RCC 7860 (cell line): Measurements from ENCODE around the gene MT1E.
A peak's percentile ranks its signal among the peaks of the same experiment; 100 is the strongest.
"Not testable (repeated sequence)": the region's sequence is repeated elsewhere in the genome, so short reads cannot be mapped to it uniquely, and the experiment has no call there.

Experiments used
- DNase-seq: peaks from one replicate; pipeline ENCODE4 v3.0.0-alpha.2; 2015; ENCODE audit warnings: low spot score
- FAIRE-seq: peaks from 2 replicates; lab custom pipeline; 2012; peaks lifted over from hg19 to GRCh38; lab: Jason Lieb, UNC

MT1E gene

DNA sequence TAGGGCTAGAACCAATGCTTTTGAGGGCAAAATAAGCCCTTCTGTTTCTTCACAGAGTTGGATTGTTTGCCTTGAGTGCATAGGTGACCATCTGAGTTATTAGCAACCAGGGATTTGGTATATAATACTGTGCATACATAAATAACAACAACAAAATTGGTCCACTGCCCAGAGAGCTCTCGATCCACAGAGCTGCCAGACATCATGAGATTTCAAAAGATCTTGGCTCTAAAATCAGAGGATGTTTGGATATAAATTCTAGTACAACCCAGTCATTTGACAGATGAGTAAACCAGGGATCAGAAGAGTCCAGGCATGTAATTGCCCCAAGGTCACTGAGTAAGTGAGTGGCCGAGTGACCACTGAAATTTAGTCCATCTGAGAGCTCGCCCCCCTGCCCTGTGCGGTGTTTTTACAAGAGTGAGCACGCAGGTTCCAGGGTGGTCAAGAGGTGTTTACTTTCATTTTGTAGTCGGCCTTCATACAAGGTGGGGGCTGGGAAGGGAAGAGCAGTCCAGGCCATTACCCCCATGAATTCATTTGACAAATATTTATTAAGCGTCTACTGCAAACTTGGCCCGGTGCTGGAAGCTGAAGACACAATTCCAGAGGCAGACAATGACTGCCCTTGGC, 19.0 kb upstream of the MT1E start:
- peak; percentile 90 for DNase-seq

DNA sequence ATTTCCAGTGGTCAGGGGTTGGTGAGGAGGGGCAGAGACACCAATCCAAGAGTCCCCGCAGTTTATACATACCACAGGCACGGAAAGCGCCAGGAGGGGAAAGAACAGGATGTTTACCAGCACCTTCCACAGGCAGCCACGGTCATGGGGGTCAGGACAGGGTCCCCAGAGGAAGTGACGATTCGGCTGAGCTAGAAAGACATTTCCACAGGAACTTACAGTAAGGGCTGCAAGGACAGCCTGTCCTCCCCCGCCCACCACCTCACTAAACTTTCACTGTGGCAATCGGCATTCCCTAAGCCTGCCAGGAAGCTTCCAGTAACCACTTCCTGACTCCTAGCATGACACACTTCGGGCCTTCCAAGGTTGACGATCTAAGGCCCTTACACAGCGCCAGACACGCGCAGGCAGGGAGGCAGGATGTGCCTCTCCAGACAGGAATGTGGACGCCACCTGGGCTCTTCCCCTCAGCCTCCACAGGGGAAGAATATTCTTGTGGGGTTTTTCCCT, 18.4 kb upstream of the MT1E start:
- DNase-seq = peak; percentile 99
- peak; percentile 86 for FAIRE-seq

More for the DNA sequence above, 19.0 kb upstream of the MT1E start:
- FAIRE-seq = peak; percentile 76

DNA sequence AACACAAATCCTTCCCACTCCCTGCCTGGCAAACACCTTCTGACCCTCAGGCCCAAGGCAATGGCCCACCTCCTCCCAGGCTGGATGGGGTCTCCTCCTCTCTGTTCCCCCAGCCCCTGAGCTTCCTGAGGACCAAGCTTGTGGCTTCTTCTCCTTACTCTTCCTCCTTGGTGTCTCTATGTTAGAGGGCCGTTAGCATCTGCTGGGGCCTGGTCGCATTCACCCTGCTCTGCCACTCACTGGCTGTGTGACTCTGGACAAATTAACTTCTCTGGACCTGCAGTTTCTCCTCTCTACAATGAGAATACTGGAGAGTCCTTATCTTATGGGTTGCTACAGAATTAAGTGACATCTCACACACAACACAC, 17.9 kb upstream of the MT1E start:
- DNase-seq (no peak), FAIRE-seq (no peak)

DNA sequence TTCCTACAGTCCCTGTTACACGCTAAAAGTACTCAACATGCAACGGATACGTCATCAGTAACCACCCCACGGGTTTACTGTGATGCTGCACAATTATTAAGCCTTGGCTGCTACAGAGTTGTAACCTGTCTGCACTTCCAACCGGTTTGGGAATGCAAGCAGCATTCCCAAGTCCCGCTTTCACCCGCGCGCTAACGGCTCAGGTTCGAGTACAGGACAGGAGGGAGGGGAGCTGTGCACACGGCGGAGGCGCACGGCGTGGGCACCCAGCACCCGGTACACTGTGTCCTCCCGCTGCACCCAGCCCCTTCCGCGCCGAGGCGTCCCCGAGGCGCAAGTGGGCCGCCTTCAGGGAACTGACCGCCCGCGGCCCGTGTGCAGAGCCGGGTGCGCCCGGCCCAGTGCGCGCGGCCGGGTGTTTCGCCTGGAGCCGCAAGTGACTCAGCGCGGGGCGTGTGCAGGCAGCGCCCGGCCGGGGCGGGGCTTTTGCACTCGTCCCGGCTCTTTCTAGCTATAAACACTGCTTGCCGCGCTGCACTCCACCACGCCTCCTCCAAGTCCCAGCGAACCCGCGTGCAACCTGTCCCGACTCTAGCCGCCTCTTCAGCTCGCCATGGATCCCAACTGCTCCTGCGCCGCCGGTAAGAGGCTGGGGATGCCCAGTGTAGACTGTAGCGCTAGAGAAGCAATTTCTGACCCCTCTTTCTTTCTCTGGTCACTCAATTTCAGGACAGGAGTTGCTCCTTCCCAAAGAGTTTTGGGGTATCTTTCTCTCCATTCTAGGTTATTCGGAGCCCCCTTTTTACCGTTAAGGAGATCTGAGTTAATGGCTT, 17.3 kb upstream of the MT1E start, which contains the start of gene MT2A:
MT2A (plus strand) TSS at position 542 of the 833 bp plus-strand sequence; CDS start at position 614, 72 bp downstream.
- FAIRE-seq (no peak), DNase-seq (peak; percentile 95)

DNA sequence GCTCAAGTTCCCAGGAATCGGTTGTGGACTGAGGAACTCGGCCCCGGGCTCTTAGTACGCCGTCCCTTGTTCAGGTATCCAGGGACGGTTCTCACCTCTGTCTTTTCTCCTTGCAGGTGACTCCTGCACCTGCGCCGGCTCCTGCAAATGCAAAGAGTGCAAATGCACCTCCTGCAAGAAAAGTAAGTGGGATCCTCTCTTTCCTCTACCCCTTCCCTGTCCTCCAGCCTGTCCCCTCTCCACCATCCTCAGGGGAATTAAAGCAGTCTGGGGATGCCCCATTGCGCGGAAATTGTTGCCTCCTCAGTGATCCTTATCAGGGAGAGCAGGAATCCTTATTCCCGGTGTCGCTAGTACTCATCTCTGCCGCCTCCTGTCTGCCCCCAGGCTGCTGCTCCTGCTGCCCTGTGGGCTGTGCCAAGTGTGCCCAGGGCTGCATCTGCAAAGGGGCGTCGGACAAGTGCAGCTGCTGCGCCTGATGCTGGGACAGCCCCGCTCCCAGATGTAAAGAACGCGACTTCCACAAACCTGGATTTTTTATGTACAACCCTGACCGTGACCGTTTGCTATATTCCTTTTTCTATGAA, 16.6 kb upstream of the MT1E start:
- no peak for DNase-seq
- FAIRE-seq = no peak

DNA sequence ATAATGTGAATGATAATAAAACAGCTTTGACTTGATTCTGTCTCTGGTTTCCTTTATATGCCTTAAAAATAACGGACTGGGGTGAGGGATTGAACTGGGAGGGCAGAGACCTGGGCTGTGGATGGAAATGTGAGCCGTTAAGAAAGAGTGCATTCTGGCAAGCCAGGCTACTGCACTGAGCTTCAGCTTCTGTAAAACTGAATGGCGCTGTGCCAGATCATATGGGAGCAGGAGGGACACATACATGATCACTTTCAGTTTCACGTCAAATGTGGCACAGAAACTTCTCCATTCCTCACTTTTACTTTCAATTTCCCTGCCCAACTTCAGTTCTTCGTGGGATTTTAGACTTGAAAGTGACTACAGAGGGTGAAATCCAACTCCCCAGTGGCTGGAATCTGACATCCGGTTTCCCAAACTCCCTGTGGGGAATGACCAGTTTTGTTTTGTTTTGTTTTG, 16.1 kb upstream of the MT1E start:
- DNase-seq = peak; percentile 77

DNA sequence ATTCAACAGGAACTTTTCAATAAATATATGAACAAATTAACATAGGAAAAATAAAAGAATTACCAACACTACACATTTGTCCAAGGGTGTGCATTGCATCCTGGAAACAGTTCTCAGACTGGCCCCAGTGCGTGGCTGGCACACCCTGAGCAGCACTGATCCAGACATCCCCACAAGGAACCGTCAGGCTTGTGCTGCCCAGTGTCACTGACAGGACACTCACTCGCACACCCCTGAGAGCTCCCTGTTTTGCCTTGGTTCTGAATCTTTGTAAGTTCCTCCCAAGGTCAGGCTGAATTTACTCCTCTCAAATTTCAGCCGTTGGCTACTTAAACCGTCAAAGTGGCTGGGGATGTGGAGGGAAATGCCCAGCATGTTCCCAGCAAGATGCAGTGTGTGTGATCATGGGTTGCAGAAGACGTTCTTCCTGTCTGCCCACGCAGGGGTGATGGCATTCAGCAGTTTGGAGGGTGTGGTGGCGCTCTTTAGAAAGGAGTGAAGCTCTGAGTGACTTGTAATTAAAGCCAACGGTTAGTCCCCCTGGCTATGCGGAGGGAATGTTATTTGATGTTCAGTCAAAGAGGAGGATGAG, 15.5 kb upstream of the MT1E start:
- FAIRE-seq (no peak), DNase-seq (peak; percentile 88)

More for the DNA sequence above, 16.1 kb upstream of the MT1E start:
- FAIRE-seq = peak; percentile 46

DNA sequence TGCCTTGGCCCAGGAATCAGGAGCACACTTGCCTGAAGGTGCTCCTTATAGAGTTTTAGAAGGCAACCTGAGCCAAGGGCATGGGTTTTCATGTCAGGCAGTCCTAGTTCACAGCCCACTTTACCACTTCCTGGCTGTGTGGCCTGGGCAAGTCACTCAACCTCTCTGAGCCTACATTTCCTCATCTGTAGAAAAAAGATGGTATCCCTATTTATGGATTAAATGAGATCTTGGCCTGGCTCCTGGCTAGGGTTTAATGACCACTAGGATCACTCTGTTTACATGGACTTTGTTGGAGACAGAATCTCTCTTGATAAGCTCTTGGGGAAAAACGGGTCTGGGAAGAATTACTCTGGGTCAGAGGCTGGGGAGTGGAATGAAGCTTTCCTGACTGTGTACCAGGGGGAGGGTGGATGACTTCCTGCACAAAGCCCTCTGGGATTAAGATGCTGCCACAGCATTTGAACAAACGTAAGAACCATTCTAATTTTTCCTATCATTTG, 14.9 kb upstream of the MT1E start:
- peak; percentile 12 for DNase-seq
- no peak for FAIRE-seq

DNA sequence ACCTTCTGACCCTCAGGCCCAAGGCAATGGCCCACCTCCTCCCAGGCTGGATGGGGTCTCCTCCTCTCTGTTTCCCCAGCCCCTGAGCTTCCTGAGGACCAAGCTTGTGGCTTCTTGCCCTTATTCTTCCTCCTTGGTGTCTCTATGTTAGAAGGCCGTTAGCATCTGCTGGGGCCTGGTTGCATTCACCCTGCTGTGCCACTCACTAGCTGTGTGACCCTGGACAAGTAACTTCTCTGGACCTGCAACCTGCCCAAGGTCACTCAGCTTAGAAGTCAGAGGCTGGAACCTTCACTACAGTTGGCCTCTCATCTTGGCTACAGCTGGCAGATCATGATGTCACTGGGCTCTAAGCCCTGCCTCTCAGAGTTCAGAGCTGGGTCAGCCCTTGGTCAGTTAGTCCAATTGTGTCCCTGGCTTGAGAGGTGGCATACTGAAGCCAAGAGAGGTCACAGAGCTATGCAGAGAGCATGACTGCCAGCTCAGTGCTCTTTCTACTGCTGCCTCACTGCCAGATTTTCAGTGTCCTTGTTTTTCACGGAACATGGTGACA, 14.2 kb upstream of the MT1E start:
- DNase-seq (peak; percentile 95), FAIRE-seq (peak; percentile 85)

DNA sequence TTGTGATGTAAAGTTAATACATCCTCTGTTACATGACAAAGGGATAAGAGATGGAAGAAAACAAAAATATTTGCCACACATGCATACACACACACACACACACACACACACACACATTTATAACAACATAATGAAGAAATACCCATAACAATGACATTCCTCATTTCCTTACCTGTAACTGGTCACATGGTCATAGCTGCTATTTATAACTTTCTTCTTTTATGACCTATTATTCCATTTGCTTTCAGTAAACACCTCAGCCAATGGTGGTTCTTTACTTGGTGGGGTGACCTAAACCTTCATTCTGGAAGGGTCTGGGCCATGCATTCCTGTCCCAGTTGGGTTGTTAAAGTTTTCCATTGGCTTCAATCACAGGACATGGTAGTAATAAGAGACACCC, 11.9 kb upstream of the MT1E start:
- no peak for DNase-seq
- no peak for FAIRE-seq

DNA sequence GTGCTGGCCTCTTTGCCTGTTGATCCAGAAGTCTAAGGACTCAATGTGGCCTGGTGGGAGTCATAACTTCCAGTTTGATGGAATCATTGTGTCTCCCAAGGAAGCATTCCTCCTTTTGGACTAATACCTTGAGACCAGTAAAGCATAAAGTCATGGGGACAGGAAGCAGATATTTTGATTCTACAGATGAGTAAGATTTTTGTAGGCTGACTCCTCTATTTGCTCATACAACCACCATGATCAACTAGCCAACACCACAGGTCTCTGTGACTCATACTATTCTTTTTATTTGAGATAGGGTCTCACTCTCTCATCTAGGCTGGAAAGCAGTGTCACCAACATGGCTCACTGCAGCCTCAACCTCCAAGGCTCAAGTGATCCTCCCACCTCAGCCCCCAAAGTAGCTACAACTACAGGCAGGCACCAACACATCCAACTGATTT, 11.0 kb upstream of the MT1E start:
- peak; percentile 95 for FAIRE-seq

DNA sequence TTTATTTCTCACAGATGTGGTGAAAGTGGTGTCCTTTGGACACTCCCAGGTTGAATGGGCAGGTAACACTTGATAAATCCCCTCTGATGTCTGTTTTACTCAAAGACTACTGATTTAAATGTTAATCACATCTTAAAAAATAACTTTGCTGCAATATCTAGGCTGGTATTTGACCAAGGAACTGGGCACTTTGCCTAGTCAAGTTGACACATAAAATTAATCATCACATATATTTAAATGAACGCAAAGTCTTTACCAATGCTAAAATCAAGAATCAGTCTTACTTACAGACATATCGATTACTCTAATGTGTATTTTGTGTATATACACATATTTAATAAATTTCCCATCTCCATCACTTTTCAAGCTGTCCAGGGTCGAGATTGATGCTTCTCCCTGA, 10.2 kb upstream of the MT1E start:
- peak; percentile 55 for FAIRE-seq
- DNase-seq = peak; percentile 28

More for the DNA sequence above, 11.0 kb upstream of the MT1E start:
- DNase-seq = peak; percentile 98

DNA sequence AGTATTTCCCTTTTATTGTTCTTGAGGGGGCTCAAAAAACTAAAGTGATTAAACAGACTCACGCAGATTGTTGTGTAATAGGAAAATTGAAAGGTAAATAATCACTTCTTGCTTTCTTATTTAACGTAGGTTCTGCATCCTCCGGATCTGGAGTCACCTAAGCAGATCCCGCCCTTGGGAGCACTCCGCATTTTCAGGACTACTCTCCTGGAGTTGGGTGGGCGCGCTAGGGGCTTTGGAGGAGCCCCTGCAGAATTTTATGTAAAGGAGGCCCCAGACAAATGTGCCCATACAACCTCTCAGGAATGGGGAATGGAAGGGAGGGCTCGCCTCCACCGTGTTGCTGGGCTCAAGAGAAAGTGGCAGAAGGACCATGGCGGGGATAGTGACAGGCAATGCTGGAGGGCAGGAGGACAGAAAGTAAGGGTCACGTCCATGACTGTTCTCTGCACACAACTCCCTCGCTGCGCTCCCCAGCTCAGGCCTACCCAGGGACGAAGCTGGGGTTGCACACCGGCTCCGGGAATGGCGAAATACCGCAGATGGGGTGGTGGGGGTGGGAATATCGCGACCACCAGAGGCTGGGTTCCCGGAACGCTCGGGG, 8.9 kb upstream of the MT1E start:
- DNase-seq (no peak), FAIRE-seq (no peak)

DNA sequence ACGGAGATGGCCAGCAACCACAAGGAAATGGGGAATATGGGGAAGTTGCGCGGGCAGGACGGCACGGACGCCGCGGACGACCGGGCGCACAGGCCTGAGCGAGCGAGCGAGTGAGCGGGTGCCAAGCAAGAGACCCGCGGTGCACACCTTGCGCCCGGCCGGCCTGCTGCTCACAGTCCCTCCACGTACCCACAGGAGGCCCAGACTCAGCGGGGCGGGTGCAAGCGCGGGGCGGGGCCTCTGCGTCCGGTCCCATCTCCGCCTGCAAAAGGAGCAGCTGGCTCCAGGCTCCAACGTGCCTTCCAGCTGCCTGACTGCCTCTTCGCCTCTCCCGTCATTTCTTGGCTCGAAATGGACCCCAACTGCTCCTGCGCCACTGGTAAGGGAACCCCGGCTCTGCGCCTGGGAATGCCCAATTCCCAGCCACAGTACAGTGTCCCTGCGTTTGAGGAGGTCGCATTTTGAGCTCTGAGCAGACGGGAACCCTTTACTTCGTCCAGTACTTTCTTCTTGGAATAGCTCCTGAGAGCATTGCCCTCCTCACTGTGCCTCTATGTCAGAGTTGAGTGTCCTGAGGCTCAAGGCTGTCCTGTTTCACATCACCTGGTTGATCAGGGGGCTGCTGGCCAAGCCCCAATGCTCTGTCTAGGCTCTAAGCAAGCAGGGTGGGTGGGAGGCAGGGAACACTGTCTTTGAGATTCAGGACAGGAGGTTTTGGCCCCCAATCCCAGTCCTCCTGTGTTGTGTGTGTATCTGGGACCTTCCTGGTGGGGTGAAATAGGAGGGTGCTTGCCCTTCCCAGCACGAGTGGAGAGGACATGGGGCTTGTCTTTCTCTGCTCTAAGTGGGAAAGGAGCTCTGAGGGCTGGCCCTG, 8.1 kb upstream of the MT1E start:
- DNase-seq (no peak), FAIRE-seq (no peak)

DNA sequence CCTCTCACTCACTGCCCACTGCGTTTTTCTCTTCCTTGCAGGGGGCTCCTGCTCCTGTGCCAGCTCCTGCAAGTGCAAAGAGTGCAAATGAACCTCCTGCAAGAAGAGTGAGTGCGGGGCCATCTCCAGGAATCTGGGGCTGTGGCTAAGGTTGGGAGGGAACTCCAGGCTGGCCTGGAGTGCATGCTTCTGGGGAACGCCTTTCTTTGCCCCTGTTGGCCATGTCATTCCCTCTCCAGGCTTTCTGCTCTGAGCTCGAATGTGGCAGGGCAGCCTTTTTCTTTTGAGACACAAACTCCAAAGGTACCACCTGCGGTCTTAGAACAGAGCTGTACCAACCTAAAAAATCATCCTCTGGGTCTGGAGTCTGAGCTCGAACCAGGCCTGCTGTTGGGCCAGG, 7.4 kb upstream of the MT1E start:
- no peak for DNase-seq
- no peak for FAIRE-seq

DNA sequence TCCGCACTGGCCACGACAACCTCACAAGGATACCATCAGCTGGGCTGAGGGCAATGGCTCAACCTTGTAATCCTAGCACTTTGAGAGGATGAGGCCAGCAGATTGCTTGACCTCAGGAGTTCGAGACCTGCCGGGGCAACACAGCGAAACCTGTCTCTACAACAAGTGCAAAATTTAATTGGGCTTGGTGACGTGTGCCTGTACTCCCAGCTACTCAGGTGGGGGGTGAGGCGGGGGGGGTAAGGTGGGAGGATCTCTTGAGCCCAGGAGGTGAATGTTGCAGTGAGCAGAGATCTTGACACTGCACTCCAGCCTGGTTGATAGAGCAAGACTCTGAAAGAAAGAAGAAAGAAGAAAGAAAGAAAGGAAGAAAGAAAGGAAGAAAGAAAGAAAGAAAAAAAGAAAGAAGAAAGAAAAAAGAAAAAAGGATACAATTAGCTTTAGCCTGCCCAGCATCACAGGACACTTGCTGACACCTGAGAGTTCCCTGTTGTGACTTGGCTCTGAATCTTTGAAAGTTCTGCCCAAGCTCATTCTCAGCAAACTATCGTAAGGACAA, 5.2 kb upstream of the MT1E start:
- DNase-seq (no peak), FAIRE-seq (no peak)

DNA sequence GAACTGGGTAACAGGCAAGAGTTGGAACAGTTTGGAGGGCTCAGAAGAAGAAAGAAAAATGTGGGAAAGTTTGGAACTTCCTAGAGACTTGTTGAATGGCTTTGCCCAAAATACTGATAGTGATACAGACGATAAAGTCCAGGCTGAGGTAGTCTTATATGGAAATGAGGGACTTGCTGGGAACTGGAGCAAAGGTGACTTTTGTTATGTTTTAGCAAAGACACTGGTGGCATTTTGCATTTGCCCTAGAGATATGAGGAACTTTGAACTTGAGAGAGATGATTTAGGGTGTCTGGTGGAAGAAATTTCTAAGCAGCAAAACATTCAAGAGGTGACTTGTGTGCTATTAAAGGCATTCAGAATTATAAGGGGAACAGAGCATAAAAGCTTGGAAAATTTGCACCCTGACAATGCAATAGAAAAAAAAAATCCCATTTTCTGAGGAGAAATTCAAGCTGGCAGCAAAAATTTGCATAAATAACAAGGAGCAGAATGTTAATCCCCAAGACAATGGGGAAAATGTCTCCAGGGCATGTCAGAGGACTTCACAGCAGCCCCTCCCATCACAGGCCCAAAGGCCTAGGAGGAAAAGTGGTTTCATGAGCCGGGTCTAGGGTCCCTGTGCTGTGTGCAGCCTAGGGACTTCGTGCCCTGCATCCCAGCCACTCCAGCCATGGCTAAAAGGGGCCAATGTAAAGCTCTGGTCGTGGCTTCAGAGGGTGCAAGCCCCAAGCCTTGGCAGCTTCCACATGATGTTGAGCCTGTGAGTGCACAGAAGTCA, 3.7 kb upstream of the MT1E start:
- not testable (repeated sequence) for DNase-seq, FAIRE-seq

DNA sequence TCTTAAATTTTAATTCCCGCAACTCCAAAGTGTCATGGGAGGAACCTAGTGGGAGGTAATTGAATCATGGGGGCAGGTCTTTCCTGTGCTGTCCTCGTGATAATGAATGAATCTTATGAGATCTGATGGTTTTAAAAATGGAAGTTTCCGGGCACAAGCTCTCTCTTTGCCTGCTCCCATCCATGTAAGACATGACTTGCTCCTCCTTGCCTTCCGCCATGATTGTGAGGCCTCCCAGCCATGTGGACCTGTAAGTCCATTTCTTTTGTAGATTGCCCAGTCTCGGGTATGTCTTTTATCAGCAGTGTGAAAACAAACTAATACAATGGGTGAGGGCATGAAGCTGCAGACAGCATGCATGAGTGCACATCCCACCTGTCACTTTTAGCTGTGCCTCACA, 2.4 kb upstream of the MT1E start:
- FAIRE-seq, DNase-seq: not testable (repeated sequence)
